ENCODE results near the gene GCLC.

Gene GCLC

DNA sequence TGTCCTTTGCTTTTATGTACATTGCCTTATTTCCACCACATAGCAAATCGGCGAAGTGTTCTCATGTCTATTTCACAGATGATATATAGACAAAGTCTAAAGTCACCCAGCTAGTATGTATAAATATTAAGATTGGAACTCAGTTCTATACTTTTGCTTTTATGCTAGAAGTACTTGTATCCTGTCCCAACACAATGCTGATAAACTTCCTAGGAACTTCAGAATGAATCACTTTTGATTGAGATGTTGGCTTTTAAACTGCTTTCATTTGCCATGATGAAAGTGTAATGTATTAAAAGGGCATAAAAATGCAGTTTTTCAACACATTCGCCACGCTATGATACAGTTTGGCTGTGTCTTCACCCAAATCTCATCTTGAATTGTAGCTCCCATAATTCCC, 50.8 kb downstream of the GCLC start:
- TF ChIP-seq ZBTB7A (IDR thresholded peaks at IDR 0.05; ENCODE audit: low read depth) (no peak), NFIC (IDR thresholded peaks at IDR 0.05) (no peak), CEBPB (IDR thresholded peaks at IDR 0.05) (no peak), EP300 (IDR thresholded peaks at IDR 0.05; ENCODE audit: borderline replicate concordance) (no peak), EGR1 (IDR thresholded peaks at IDR 0.05) (no peak), TAF1 (IDR thresholded peaks at IDR 0.05; ENCODE audit: low read depth) (no peak), FOXM1 (IDR thresholded peaks at IDR 0.05; ENCODE audit: borderline replicate concordance, low read depth) (no peak), CREB1 (IDR thresholded peaks at IDR 0.05; ENCODE audit: low read depth) (no peak), RAD21 (IDR thresholded peaks at IDR 0.05; ENCODE audit: low read depth) (no peak), YY1 (IDR thresholded peaks at IDR 0.05; ENCODE audit: low read depth) (no peak), TEAD4 (IDR thresholded peaks at IDR 0.05) (no peak), TCF12 (IDR thresholded peaks at IDR 0.05; ENCODE audit: low read depth) (no peak)
- TF ChIP-seq, protein P1, sequence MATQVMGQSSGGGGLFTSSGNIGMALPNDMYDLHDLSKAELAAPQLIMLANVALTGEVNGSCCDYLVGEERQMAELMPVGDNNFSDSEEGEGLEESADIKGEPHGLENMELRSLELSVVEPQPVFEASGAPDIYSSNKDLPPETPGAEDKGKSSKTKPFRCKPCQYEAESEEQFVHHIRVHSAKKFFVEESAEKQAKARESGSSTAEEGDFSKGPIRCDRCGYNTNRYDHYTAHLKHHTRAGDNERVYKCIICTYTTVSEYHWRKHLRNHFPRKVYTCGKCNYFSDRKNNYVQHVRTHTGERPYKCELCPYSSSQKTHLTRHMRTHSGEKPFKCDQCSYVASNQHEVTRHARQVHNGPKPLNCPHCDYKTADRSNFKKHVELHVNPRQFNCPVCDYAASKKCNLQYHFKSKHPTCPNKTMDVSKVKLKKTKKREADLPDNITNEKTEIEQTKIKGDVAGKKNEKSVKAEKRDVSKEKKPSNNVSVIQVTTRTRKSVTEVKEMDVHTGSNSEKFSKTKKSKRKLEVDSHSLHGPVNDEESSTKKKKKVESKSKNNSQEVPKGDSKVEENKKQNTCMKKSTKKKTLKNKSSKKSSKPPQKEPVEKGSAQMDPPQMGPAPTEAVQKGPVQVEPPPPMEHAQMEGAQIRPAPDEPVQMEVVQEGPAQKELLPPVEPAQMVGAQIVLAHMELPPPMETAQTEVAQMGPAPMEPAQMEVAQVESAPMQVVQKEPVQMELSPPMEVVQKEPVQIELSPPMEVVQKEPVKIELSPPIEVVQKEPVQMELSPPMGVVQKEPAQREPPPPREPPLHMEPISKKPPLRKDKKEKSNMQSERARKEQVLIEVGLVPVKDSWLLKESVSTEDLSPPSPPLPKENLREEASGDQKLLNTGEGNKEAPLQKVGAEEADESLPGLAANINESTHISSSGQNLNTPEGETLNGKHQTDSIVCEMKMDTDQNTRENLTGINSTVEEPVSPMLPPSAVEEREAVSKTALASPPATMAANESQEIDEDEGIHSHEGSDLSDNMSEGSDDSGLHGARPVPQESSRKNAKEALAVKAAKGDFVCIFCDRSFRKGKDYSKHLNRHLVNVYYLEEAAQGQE (IDR thresholded peaks at IDR 0.05; ENCODE audit: low read depth), result no peak
- TF ChIP-seq, protein P2, sequence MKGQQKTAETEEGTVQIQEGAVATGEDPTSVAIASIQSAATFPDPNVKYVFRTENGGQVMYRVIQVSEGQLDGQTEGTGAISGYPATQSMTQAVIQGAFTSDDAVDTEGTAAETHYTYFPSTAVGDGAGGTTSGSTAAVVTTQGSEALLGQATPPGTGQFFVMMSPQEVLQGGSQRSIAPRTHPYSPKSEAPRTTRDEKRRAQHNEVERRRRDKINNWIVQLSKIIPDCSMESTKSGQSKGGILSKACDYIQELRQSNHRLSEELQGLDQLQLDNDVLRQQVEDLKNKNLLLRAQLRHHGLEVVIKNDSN (IDR thresholded peaks at IDR 0.05), result no peak
- TF ChIP-seq, protein P3, sequence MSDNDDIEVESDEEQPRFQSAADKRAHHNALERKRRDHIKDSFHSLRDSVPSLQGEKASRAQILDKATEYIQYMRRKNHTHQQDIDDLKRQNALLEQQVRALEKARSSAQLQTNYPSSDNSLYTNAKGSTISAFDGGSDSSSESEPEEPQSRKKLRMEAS (IDR thresholded peaks at IDR 0.05), result no peak

DNA sequence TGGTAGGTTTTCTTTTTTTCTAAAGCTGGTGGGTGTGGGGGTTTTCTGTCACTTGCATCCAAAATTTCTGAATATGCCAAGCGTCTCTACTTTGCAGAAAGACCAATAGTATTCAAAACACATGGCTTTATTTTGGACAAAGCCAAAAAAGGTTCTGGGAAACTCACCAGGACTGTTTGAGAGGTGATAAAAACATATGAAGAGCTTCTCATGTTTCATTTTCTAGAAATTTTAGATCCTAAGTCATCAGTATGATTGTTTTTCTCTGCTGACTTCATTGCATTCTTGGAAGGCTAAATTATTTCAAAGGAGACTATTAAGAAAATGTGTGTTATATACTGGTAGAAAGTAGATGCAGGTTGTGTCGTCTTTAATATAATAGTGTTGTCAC, 51.3 kb downstream of the GCLC start:
- TF ChIP-seq NFIC (IDR thresholded peaks at IDR 0.05) (no peak), TEAD4 (IDR thresholded peaks at IDR 0.05) (no peak), CREB1 (IDR thresholded peaks at IDR 0.05; ENCODE audit: low read depth) (no peak), YY1 (IDR thresholded peaks at IDR 0.05; ENCODE audit: low read depth) (no peak), RAD21 (IDR thresholded peaks at IDR 0.05; ENCODE audit: low read depth) (no peak), CEBPB (IDR thresholded peaks at IDR 0.05) (no peak), TCF12 (IDR thresholded peaks at IDR 0.05; ENCODE audit: low read depth) (no peak), EP300 (IDR thresholded peaks at IDR 0.05; ENCODE audit: borderline replicate concordance) (no peak), ZBTB7A (IDR thresholded peaks at IDR 0.05; ENCODE audit: low read depth) (no peak), TAF1 (IDR thresholded peaks at IDR 0.05; ENCODE audit: low read depth) (no peak), FOXM1 (IDR thresholded peaks at IDR 0.05; ENCODE audit: borderline replicate concordance, low read depth) (no peak), EGR1 (IDR thresholded peaks at IDR 0.05) (no peak)
- TF ChIP-seq, protein P3 (IDR thresholded peaks at IDR 0.05), result no peak
- TF ChIP-seq, protein P2 (IDR thresholded peaks at IDR 0.05), result no peak
- TF ChIP-seq, protein P1 (IDR thresholded peaks at IDR 0.05; ENCODE audit: low read depth), result no peak

DNA sequence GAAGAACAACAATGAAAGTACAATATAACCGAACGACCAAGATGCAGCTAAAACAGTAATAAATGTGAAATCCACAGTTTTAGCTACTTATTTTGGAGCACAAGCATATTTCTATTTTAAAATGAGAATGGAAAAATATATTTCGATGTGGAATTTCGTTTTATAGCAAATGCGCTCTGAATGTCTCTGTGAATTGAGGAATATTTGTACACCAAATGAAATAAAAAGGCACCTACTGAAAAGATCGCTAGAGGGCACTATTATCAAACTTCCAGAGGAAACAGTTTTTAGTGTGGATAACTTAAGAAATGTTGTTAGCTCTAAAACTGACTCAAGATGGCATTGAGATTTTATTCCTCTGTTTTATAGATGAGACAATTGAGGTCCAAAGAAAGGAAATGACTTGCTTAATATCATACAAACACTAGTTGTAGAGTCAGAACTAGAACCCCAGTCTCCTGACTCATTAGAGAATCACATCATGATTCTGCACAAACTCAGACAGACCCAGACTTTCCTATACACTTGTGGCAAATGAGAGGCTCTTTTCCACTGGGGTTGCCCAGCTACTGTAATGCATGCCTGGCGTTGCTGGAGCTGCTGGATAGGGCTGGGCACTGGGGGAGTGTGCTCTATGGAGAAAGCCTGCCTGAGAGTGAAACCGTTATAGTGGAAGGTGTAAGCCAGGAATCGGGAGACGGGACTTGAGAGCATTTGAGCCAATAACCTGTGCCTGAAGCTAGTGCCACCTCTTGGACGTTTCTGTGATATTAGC, 51.9 kb downstream of the GCLC start:
- TF ChIP-seq CEBPB (IDR thresholded peaks at IDR 0.05), result no peak
- peak; percentile 77 for TF ChIP-seq RAD21 (IDR thresholded peaks at IDR 0.05; ENCODE audit: low read depth)

DNA sequence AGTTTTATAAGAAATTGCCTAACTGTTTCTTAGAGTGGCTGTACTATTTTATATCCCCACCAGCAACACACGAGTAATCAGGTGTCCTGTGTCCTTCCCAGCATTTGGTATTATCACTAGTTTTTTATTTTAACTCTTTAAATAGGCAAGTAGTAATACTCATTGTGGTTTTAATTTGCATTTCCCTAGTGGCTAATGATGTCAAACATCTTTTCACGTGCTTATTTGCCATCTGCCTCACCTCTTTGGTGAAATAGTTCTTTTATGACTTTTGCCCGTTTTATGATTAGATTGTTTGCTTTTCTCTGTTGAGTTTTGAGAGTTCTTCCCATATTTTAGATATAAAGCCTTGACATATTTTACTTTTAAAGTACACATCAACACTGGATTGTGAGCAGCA, 57.8 kb downstream of the GCLC start:
- TF ChIP-seq EGR1 (IDR thresholded peaks at IDR 0.05) (no peak), FOXM1 (IDR thresholded peaks at IDR 0.05; ENCODE audit: borderline replicate concordance, low read depth) (no peak), CREB1 (IDR thresholded peaks at IDR 0.05; ENCODE audit: low read depth) (no peak), NFIC (IDR thresholded peaks at IDR 0.05) (no peak), TCF12 (IDR thresholded peaks at IDR 0.05; ENCODE audit: low read depth) (no peak), EP300 (IDR thresholded peaks at IDR 0.05; ENCODE audit: borderline replicate concordance) (no peak), RAD21 (IDR thresholded peaks at IDR 0.05; ENCODE audit: low read depth) (no peak), ZBTB7A (IDR thresholded peaks at IDR 0.05; ENCODE audit: low read depth) (no peak), TAF1 (IDR thresholded peaks at IDR 0.05; ENCODE audit: low read depth) (no peak), TEAD4 (IDR thresholded peaks at IDR 0.05) (no peak), YY1 (IDR thresholded peaks at IDR 0.05; ENCODE audit: low read depth) (no peak), CEBPB (IDR thresholded peaks at IDR 0.05) (no peak)
- TF ChIP-seq, protein P1 (IDR thresholded peaks at IDR 0.05; ENCODE audit: low read depth), result no peak
- TF ChIP-seq, protein P3 (IDR thresholded peaks at IDR 0.05), result no peak
- TF ChIP-seq, protein P2 (IDR thresholded peaks at IDR 0.05), result no peak
